ENCODE data around the gene PIK3IP1. TPM values are rescaled to one million over a fixed set of nuclear protein-coding genes. Genes with fewer than 3 reads are reported as not detected.

Gene PIK3IP1
- total and polyA plus RNA-seq, 2 of the 8 experiments (the other 6 are each of a cell fraction or from before 2014, with no cell fraction given) = 1.00 to 1.3 TPM

- Histone ChIP-seq H3K9me3 (ENCODE audit: insufficient read depth in 2 of 2, low read depth in 1 of 2, low read length in 1 of 2) (no peaks in the 10 kb centered on the region), H4K20me1 (replicated peaks in 1 of 2; ENCODE audit: control insufficient read depth in 1 of 2, insufficient read depth in 2 of 2, low read length in 2 of 2) (no peaks in the 10 kb centered on the region), H2BK15ac (ENCODE audit: low read length) (no peak overlapping the region), H2BK120ac (replicated peaks; ENCODE audit: low read depth, low read length) (no peak overlapping the region), H2BK12ac (ENCODE audit: low read depth, low read length) (no peak overlapping the region), H3K4me2 (ENCODE audit: insufficient read depth in 1 of 2, low read depth in 2 of 2, low read length in 2 of 2) (no peak overlapping the region), H3K18ac (ENCODE audit: extremely low read depth, low read length) (no peak overlapping the region), H3K9ac (replicated peaks in 1 of 4; ENCODE audit: extremely low read depth in 1 of 4, low read depth in 3 of 4, low read length in 3 of 4) (no peak overlapping the region), H4K5ac (ENCODE audit: insufficient read length, low read depth, low read length) (no peak overlapping the region), H3K4me1 (replicated peaks in 1 of 4; ENCODE audit: control insufficient read depth in 3 of 4, insufficient read depth in 4 of 4, low read length in 3 of 4) (no peaks in the 10 kb centered on the region; a peak in 1 of 7 replicates), H3K36me3 (ENCODE audit: control insufficient read depth in 2 of 4, insufficient read depth in 4 of 4, low read length in 3 of 4) (no peaks in the 10 kb centered on the region), H2AFZ (ENCODE audit: low read length) (no peak overlapping the region), H2BK5ac (ENCODE audit: low read depth, low read length) (no peak overlapping the region), H3K79me1 (ENCODE audit: low read depth, low read length) (no peaks in the 10 kb centered on the region), H3K27me3 (replicated peaks in 1 of 4; ENCODE audit: control insufficient read depth in 3 of 4, extremely low read depth in 1 of 4, insufficient read depth in 3 of 4, low read length in 3 of 4) (no peaks in the 10 kb centered on the region), H4K91ac (replicated peaks; ENCODE audit: insufficient read length, low read length) (no peak overlapping the region), H4K8ac (ENCODE audit: extremely low read depth, insufficient read depth, low read length) (no peak overlapping the region), H3K14ac (ENCODE audit: insufficient read length) (no peak overlapping the region), H2AK5ac (ENCODE audit: low read depth, low read length) (no peak overlapping the region), H3K4ac (replicated peaks; ENCODE audit: insufficient read length, low read depth, low read length) (no peak overlapping the region), H3K4me3 (ENCODE audit: extremely low read depth in 1 of 4, insufficient read depth in 2 of 4, low read depth in 3 of 4, low read length in 4 of 4) (no peak overlapping the region), H3K79me2 (ENCODE audit: control insufficient read depth in 1 of 2, insufficient read depth in 2 of 2, low read length in 2 of 2) (no peaks in the 10 kb centered on the region), H3K23me2 (ENCODE audit: low read depth, low read length) (no peaks in the 10 kb centered on the region; the same call in 1 of the 2 replicates), H2BK20ac (ENCODE audit: low read length) (no peak overlapping the region), H3K23ac (ENCODE audit: insufficient read length) (no peak overlapping the region), H3K27ac (ENCODE audit: low read depth, low read length) (no peak overlapping the region), H3K56ac (replicated peaks; ENCODE audit: insufficient read length, low read depth, low read length) (no peak overlapping the region)
- TF ChIP-seq E2F6 (IDR thresholded peaks at IDR 0.05) = no peak
- TF ChIP-seq YY1 (IDR thresholded peaks at IDR 0.05; ENCODE audit: low read depth, low read length) = no peak
- TF ChIP-seq JUN (IDR thresholded peaks at IDR 0.05; ENCODE audit: low read depth, low read length) = no peak
- TF ChIP-seq CREB1 (IDR thresholded peaks at IDR 0.05) = no peak
- no peak for TF ChIP-seq JUND (IDR thresholded peaks at IDR 0.05; ENCODE audit: low read length)
- TF ChIP-seq TCF12 (IDR thresholded peaks at IDR 0.05; ENCODE audit: low read depth, low read length) = no peak
- TF ChIP-seq ATF2 (IDR thresholded peaks at IDR 0.05; ENCODE audit: low read length) = no peak
- no peak for TF ChIP-seq CTCF (IDR thresholded peaks at IDR 0.05; ENCODE audit: control extremely low read depth in 1 of 3, insufficient read depth in 1 of 3, low read depth in 1 of 3, low read length in 3 of 3)
- FAIRE-seq (no peak), DNase-seq (ENCODE audit: low read depth in 1 of 2, low spot score in 2 of 2) (no peak)
- CTCF ChIA-PET (ENCODE audit: partially characterized antibody) = interaction anchor here (2.3 kb wide), 1 partner anchor 35 kb away, joined by 7 read pairs; no protein-coding TSS in a partner anchor
- POLR2A ChIA-PET (ENCODE audit: partially characterized antibody) = interaction anchor here (1.5 kb wide), 1 partner anchor 24 kb away, joined by 4 read pairs; no protein-coding TSS in a partner anchor
Measured at GRCh38 chr22:31308181-31308580, 15.9 kb upstream of the PIK3IP1 start.
